ENCODE data around the gene DALRD3.

DALRD3 gene

GRCh38 chr3:48974076-48974864 lies 44.1 kb downstream of the DALRD3 start:
- no peak for DNase-seq

DNA sequence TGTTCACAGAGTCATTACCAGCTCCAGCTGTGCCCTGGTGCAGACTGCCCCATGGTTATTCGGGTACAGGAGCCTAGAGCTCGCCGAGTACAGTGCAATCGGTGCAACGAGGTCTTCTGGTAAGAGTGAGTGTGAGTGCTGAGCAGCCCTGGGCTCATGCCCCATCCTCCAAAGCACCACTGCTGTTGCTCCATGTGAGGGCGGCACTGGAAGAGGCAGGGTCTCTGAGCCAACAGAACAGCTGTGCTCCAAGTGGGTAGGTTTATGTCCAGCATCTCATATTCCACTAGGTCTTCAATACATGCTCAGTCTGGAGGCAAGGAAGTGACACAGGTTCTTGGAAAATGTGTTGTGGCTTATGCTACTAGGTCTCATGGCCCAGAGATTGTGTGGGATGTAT lies 47.8 kb downstream of the DALRD3 start:
- no peak for DNase-seq

DNA sequence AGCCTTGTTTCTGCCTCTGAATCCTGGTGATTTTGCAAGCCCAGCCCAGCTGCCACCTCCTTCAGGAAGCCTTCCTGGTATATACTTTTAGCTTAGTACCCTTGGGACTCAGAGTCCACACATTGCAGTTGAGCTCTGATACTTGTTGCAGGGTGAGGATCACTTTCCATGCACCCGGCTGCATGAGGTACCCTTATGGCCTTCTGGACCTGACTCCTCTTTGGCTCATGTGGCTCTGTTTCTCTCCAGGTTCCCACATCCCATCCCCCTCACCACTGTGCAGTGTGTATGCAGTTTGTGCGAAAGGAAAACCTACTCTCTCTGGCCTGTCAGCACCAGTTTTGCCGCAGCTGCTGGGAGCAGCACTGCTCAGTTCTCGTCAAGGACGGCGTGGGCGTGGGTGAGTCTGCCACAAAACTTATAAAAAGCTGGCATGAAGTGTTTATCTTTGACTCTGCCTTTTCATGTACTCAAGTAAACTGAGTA lies 51.5 kb downstream of the DALRD3 start:
- DNase-seq: no peak

DNA sequence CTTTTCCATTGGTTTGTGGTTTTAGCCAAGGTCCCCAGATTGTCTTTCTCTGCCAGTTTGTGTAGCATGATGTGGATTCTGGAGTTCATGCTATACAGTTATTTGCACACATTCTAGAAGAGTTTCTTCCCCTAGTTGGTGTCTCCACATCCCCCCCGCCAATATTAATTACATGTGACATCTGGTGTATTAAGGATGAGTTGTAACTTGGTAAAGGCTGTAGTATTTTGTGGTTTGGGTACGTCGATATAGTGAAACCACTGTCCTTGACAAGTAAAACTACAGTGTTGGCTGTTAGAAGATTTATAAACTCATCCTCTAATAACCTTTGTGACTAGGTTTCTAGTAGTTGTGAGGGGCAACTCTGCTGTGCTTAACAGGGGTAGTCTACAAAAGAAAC lies 52.0 kb downstream of the DALRD3 start:
- peak; percentile 12 for DNase-seq
